NCI-H82 treated with DMSO at 0.1 percent for 48 hours (cell line): ENCODE results near the gene SLC12A4.

ENCODE experiments used
- DNase-seq: peaks from one replicate; lab custom pipeline; 2025; ENCODE audit not compliant: unreplicated experiment; lab: John Stamatoyannopoulos, UW

Gene SLC12A4

GRCh38 chr16:67902831-67903230, 65.6 kb downstream of the SLC12A4 start:
- DNase-seq: no peak

GRCh38 chr16:67901734-67902133, 66.7 kb downstream of the SLC12A4 start:
- no peak for DNase-seq

- no peak for DNase-seq
These were observed 71.2 kb downstream of the SLC12A4 start for GRCh38 chr16:67897231-67897630.

- DNase-seq: no peak
These were observed 74.6 kb downstream of the SLC12A4 start for GRCh38 chr16:67893743-67894399.
